H1 (cell line): Measurements from ENCODE around the gene ITM2B.

ENCODE experiments used
- CTCF ChIP-seq, 3 experiments: IDR thresholded peaks; 1 replicate in 2 of 3; 2 replicates in 1 of 3; pipeline versions ENCODE4 v1.5.1 to v1.6.1; 2011; ENCODE audit warnings: low read length in 3 of 3, mild to moderate bottlenecking in 3 of 3, inconsistent platforms in 2 of 3, low read depth in 1 of 3, moderate library complexity in 1 of 3; ENCODE audit not compliant: insufficient read depth in 1 of 3; ENCODE audit errors: control extremely low read depth in 1 of 3
- EZH2 ChIP-seq: fragments of 200-600 bp; sonication (generic); IDR thresholded peaks from 2 replicates; pipeline ENCODE4 v1.7.1; 2012; ENCODE audit warnings: low read depth, mild to moderate bottlenecking, moderate library complexity, low read length, inconsistent platforms; ENCODE audit not compliant: severe bottlenecking
- NRF1 ChIP-seq: IDR thresholded peaks from 2 replicates; pipeline ENCODE4 v1.6.1; 2011; ENCODE audit warnings: mild to moderate bottlenecking, low read depth, low read length, improper control_type of control experiment
- RAD21 ChIP-seq, 2 experiments: IDR thresholded peaks in 1 of 2; conservative IDR thresholded peaks in 1 of 2; 2 replicates each; pipeline ENCODE4 v1.6.1; 2011; ENCODE audit warnings: low read depth in 2 of 2, low read length in 2 of 2, improper control_type of control experiment in 1 of 2, inconsistent platforms in 1 of 2, mild to moderate bottlenecking in 1 of 2, moderate library complexity in 1 of 2
- SAP30 ChIP-seq: fragments of 300-600 bp; sonication (generic); IDR thresholded peaks from 2 replicates; pipeline ENCODE4 v1.7.1; 2012; ENCODE audit warnings: low read length, moderate library complexity, mild to moderate bottlenecking, inconsistent platforms; ENCODE audit not compliant: insufficient read depth, insufficient replicate concordance
- SIX5 ChIP-seq: IDR thresholded peaks from 2 replicates; pipeline ENCODE4 v1.6.1; 2011; ENCODE audit warnings: mild to moderate bottlenecking, low read depth, low read length
- TAF1 ChIP-seq: IDR thresholded peaks from 2 replicates; pipeline ENCODE4 v1.6.1; 2011; ENCODE audit warnings: mild to moderate bottlenecking, low read depth, low read length

GRCh38 chr13:48253849-48254248 lies 20.8 kb downstream of the ITM2B start:
- no peak for TF ChIP-seq SIX5
- no peak for TF ChIP-seq NRF1
- no peak for TF ChIP-seq CTCF (IDR thresholded peaks at IDR 0.05; ENCODE audit: control extremely low read depth in 1 of 3, insufficient read depth in 1 of 3, low read depth in 1 of 3, low read length in 3 of 3)
- TF ChIP-seq EZH2 = no peak
- no peak for TF ChIP-seq TAF1
- no peak for TF ChIP-seq SAP30
- no peak for TF ChIP-seq RAD21 (IDR thresholded peaks at IDR 0.05 in 1 of 2, conservative IDR thresholded peaks at IDR 0.05 in 1 of 2; ENCODE audit: low read depth in 2 of 2, low read length in 2 of 2)
